ENCODE data around the gene IL4R.
"Not testable (repeated sequence)": the region's sequence is repeated elsewhere in the genome, so short reads cannot be mapped to it uniquely, and the experiment has no call there.

DNA sequence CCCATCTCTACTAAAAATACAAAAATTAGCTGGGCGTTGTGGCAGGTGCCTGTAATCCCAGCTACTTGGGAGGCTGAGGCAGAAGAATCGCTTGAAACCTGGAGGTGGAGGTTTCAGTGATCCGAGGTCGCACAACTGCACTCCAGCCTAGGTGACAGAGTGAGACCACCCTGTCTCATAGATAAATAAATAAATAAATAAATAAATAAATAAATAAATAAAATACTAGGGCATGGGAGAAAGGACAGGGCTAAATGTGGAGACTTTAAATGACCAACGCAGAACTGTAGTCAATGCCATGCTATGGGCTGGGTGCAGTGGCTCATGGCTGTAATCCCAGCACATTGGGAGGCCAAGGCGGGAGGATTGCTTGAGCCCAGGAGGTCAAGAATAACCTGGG is 25.5 kb upstream of the IL4R start:
- TF ChIP-seq, protein P1, sequence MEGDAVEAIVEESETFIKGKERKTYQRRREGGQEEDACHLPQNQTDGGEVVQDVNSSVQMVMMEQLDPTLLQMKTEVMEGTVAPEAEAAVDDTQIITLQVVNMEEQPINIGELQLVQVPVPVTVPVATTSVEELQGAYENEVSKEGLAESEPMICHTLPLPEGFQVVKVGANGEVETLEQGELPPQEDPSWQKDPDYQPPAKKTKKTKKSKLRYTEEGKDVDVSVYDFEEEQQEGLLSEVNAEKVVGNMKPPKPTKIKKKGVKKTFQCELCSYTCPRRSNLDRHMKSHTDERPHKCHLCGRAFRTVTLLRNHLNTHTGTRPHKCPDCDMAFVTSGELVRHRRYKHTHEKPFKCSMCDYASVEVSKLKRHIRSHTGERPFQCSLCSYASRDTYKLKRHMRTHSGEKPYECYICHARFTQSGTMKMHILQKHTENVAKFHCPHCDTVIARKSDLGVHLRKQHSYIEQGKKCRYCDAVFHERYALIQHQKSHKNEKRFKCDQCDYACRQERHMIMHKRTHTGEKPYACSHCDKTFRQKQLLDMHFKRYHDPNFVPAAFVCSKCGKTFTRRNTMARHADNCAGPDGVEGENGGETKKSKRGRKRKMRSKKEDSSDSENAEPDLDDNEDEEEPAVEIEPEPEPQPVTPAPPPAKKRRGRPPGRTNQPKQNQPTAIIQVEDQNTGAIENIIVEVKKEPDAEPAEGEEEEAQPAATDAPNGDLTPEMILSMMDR (IDR thresholded peaks at IDR 0.05), result not testable (repeated sequence)
- not testable (repeated sequence) for TF ChIP-seq POLR2AphosphoS5 (IDR thresholded peaks at IDR 0.05; ENCODE audit: low read depth, low read length); REST (IDR thresholded peaks at IDR 0.05; ENCODE audit: insufficient read depth in 1 of 2, low read depth in 2 of 2, low read length in 1 of 2); TCF7L2 (IDR thresholded peaks at IDR 0.05; ENCODE audit: low read depth, low read length)

Measured in Panc1 (cell line).